ENCODE data around the gene NRG3. TPM values are rescaled to one million over a fixed set of nuclear protein-coding genes. Genes with fewer than 3 reads are reported as not detected.

Gene NRG3
- total RNA-seq, 1 donor from 2014 or later: 1.6 TPM

- Histone ChIP-seq H3K27me3 (no peaks in the 10 kb centered on the region), H3K27ac (no peak overlapping the region), H3K4me1 (no peaks in the 10 kb centered on the region), H3K4me3 (no peak overlapping the region), H3K36me3 (no peaks in the 10 kb centered on the region), H3K9me3 (no peaks in the 10 kb centered on the region)
- no peak for DNase-seq (ENCODE audit: low spot score in 2 of 2)
- intact Hi-C loops (cut with DNase I): no loop called here
- no peak for TF ChIP-seq CTCF (IDR thresholded peaks at IDR 0.05)
Observed at GRCh38 chr10:82256275-82256674, 381.3 kb downstream of the NRG3 start.

- no peak overlapping the region for H3K27ac ChIP-seq
- intact Hi-C loops (cut with DNase I): no loop called here
- no peaks in the 10 kb centered on the region for H3K27me3 ChIP-seq
- no peak for TF ChIP-seq CTCF (IDR thresholded peaks at IDR 0.05)
- H3K36me3 ChIP-seq: no peaks in the 10 kb centered on the region
- H3K4me1 ChIP-seq: no peaks in the 10 kb centered on the region
- H3K4me3 ChIP-seq: no peak overlapping the region
- no peaks in the 10 kb centered on the region for H3K9me3 ChIP-seq
- DNase-seq (ENCODE audit: low spot score in 2 of 2): no peak
Observed at GRCh38 chr10:82266438-82266837, 391.4 kb downstream of the NRG3 start.

GRCh38 chr10:82267014-82267413, 392.0 kb downstream of the NRG3 start:
- no peak overlapping the region for H3K27ac ChIP-seq
- intact Hi-C loops (cut with DNase I): no loop called here
- no peaks in the 10 kb centered on the region for H3K9me3 ChIP-seq
- no peaks in the 10 kb centered on the region for H3K36me3 ChIP-seq
- no peak for DNase-seq (ENCODE audit: low spot score in 2 of 2)
- H3K27me3 ChIP-seq: no peaks in the 10 kb centered on the region
- no peak overlapping the region for H3K4me3 ChIP-seq
- no peaks in the 10 kb centered on the region for H3K4me1 ChIP-seq
- no peak for TF ChIP-seq CTCF (IDR thresholded peaks at IDR 0.05)

- intact Hi-C loops (cut with DNase I): no loop called here
- no peak for DNase-seq (ENCODE audit: low spot score in 2 of 2)
- H3K4me1 ChIP-seq: no peaks in the 10 kb centered on the region
- H3K4me3 ChIP-seq: no peak overlapping the region
- H3K36me3 ChIP-seq: no peaks in the 10 kb centered on the region
- no peaks in the 10 kb centered on the region for H3K9me3 ChIP-seq
- no peak overlapping the region for H3K27ac ChIP-seq
- TF ChIP-seq CTCF (IDR thresholded peaks at IDR 0.05): no peak
- no peaks in the 10 kb centered on the region for H3K27me3 ChIP-seq
Observed at GRCh38 chr10:82267465-82267864, 392.5 kb downstream of the NRG3 start.

- no peaks in the 10 kb centered on the region for H3K36me3 ChIP-seq
- intact Hi-C loops (cut with DNase I): no loop called here
- H3K4me1 ChIP-seq: no peaks in the 10 kb centered on the region
- H3K27me3 ChIP-seq: no peaks in the 10 kb centered on the region
- no peak for TF ChIP-seq CTCF (IDR thresholded peaks at IDR 0.05)
- no peak for DNase-seq (ENCODE audit: low spot score in 2 of 2)
- H3K9me3 ChIP-seq: no peaks in the 10 kb centered on the region
- H3K27ac ChIP-seq: no peak overlapping the region
- H3K4me3 ChIP-seq: no peak overlapping the region
Observed at GRCh38 chr10:82267960-82268359, 393.0 kb downstream of the NRG3 start.

GRCh38 chr10:82277591-82277990, 402.6 kb downstream of the NRG3 start:
- Histone ChIP-seq H3K27ac (no peak overlapping the region), H3K4me3 (no peak overlapping the region), H3K27me3 (no peaks in the 10 kb centered on the region), H3K9me3 (no peaks in the 10 kb centered on the region), H3K4me1 (no peaks in the 10 kb centered on the region), H3K36me3 (no peaks in the 10 kb centered on the region)
- TF ChIP-seq CTCF (IDR thresholded peaks at IDR 0.05): no peak
- no peak for DNase-seq (ENCODE audit: low spot score in 2 of 2)
- intact Hi-C loops (cut with DNase I): no loop called here
